Fibroblast of lung (primary cell): ENCODE measurements around the gene XRRA1. TPM values are rescaled to one million over a fixed set of nuclear protein-coding genes. Genes with fewer than 3 reads are reported as not detected.
"Not testable (repeated sequence)": the region's sequence is repeated elsewhere in the genome, so short reads cannot be mapped to it uniquely, and the experiment has no call there.

Experiments
- DNase-seq, 2 donors: peaks; one replicate each; pipeline versions ENCODE4 v3.0.0 to v3.0.0-alpha.2; 2010; ENCODE audit warnings: low read depth in 2 of 2
- H2AFZ ChIP-seq: 2 replicates; pipeline ENCODE4 v1.5.1; 2012; ENCODE audit warnings: low read length, control low read depth, inconsistent platforms
- H3K27ac ChIP-seq: 2 replicates; pipeline ENCODE4 v1.5.1; 2011; ENCODE audit warnings: low read length, control low read depth; ENCODE audit not compliant: insufficient read depth
- H3K27me3 ChIP-seq: 2 replicates; pipeline ENCODE4 v1.5.1; 2011; ENCODE audit warnings: mild to moderate bottlenecking, low read length; ENCODE audit not compliant: control insufficient read depth, insufficient read depth
- H3K36me3 ChIP-seq: 2 replicates; pipeline ENCODE4 v1.5.1; 2011; ENCODE audit warnings: low read length; ENCODE audit not compliant: control insufficient read depth, insufficient read depth
- H3K4me1 ChIP-seq: 2 replicates; pipeline ENCODE4 v1.5.1; 2011; ENCODE audit warnings: low read length; ENCODE audit not compliant: control insufficient read depth, insufficient read depth; ENCODE audit errors: extremely low read depth
- H3K4me2 ChIP-seq: 2 replicates; pipeline ENCODE4 v1.5.1; 2011; ENCODE audit warnings: low read length, control low read depth; ENCODE audit not compliant: insufficient read depth; ENCODE audit errors: extremely low read depth
- H3K4me3 ChIP-seq, 4 experiments: fragments of 200-600 bp in 1 of 4; sonication (generic) in 1 of 4; replicated peaks in 1 of 4; 2 replicates each; pipeline ENCODE4 v1.5.1; 2011 to 2016; ENCODE audit warnings: low read length in 4 of 4, low read depth in 3 of 4, mild to moderate bottlenecking in 3 of 4, control low read depth in 2 of 4, inconsistent platforms in 1 of 4, mixed read lengths in 1 of 4; ENCODE audit not compliant: insufficient read depth in 1 of 4; ENCODE audit errors: control extremely low read depth in 1 of 4
- H3K79me2 ChIP-seq: 2 replicates; pipeline ENCODE4 v1.5.1; 2012; ENCODE audit warnings: mild to moderate bottlenecking, low read length, inconsistent platforms; ENCODE audit not compliant: control insufficient read depth, insufficient read depth
- H3K9ac ChIP-seq: 2 replicates; pipeline ENCODE4 v1.5.1; 2011; ENCODE audit warnings: mild to moderate bottlenecking, low read length, control low read depth; ENCODE audit not compliant: insufficient read depth
- H3K9me3 ChIP-seq: 2 replicates; pipeline ENCODE4 v1.5.1; 2012; ENCODE audit warnings: low read depth, low read length; ENCODE audit not compliant: control insufficient read depth, insufficient read depth
- H4K20me1 ChIP-seq: 2 replicates; pipeline ENCODE4 v1.5.1; 2011; ENCODE audit warnings: low read length; ENCODE audit not compliant: control insufficient read depth, insufficient read depth; ENCODE audit errors: extremely low read depth
- EZH2 ChIP-seq: IDR thresholded peaks from 2 replicates; pipeline ENCODE4 v1.5.1; 2012; ENCODE audit warnings: low read length, control low read depth, mild to moderate bottlenecking; ENCODE audit errors: missing control alignments
- polyA plus RNA-seq, 2 donors: library from polyadenylated mRNA; depleted of rRNA in 1 of 2; stranded (reverse) in 1 of 2; unstranded in 1 of 2; fragments of >200 nt; gene quantifications; 2 replicates each; pipeline ENCODE4 v1.2.1, GENCODE V29; 2011 to 2012; ENCODE audit warnings: missing spikeins in 1 of 2
- total RNA-seq: library from RNA; depleted of rRNA; stranded (reverse); fragments of >200 nt; gene quantifications from 2 replicates; pipeline ENCODE4 v1.2.1, GENCODE V29; 2014
- TF ChIP-seq, protein P1 (sequence below), 2 donors: IDR thresholded peaks in 1 of 2; conservative IDR thresholded peaks in 1 of 2; 1 replicate in 1 of 2; 2 replicates in 1 of 2; pipeline ENCODE4 v1.5.1; 2011 to 2012; ENCODE audit warnings: low read length in 2 of 2, control low read depth in 1 of 2, inconsistent platforms in 1 of 2, low read depth in 1 of 2, mild to moderate bottlenecking in 1 of 2

XRRA1 gene
- total and polyA plus RNA-seq, 2 donors (not counting 1 experiment from before 2014, with no cell fraction given) = 5.0 to 8.6 TPM

DNA sequence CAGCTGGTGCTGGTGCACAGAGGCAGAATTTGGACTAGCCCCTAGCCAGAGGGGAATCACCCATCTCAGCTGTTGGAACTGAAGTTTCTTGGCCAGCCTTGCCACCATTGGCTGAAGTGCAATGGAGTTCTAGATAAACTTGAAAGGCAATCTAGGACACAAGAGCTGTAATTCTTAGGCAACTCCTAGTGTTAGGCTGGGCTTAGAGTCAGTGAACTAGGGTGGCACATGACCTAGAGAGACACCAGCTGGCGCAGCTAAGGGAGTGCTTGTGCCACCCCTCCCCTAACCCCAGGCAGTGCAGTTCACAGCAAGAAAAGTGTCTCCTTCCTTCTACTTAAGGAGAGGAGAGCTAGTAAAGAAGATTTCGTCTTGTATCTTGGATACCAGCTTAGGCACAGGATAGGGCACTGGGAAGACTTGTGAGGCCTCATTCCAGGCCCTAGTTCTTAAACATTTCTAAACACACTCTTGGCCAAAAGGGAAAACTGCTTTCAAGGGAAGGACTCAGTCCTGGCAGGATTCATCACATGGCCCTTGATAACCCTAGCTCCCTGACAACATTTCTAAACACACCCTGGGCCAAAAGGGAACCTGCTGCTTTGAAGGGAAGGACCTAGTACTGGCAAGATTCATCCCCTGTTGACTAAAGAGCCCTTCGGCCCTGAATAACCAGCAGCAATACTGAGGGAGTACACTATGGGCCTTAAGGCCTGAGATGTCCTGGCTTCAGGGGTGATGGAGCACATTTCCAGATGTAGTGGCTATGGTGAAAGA is 53.4 kb downstream of the XRRA1 start:
- Histone ChIP-seq H2AFZ (no peak overlapping the region), H3K9ac (no peak overlapping the region), H3K4me3 (no peak overlapping the region), H3K4me2 (no peak overlapping the region), H3K4me1 (no peaks in the 10 kb centered on the region), H4K20me1 (no peaks in the 10 kb centered on the region), H3K36me3 (no peaks in the 10 kb centered on the region), H3K9me3 (no peaks in the 10 kb centered on the region), H3K79me2 (no peaks in the 10 kb centered on the region), H3K27ac (no peak overlapping the region), H3K27me3 (no peaks in the 10 kb centered on the region)
- TF ChIP-seq, protein P1, sequence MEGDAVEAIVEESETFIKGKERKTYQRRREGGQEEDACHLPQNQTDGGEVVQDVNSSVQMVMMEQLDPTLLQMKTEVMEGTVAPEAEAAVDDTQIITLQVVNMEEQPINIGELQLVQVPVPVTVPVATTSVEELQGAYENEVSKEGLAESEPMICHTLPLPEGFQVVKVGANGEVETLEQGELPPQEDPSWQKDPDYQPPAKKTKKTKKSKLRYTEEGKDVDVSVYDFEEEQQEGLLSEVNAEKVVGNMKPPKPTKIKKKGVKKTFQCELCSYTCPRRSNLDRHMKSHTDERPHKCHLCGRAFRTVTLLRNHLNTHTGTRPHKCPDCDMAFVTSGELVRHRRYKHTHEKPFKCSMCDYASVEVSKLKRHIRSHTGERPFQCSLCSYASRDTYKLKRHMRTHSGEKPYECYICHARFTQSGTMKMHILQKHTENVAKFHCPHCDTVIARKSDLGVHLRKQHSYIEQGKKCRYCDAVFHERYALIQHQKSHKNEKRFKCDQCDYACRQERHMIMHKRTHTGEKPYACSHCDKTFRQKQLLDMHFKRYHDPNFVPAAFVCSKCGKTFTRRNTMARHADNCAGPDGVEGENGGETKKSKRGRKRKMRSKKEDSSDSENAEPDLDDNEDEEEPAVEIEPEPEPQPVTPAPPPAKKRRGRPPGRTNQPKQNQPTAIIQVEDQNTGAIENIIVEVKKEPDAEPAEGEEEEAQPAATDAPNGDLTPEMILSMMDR (conservative IDR thresholded peaks at IDR 0.05 in 1 of 2, IDR thresholded peaks at IDR 0.05 in 1 of 2; ENCODE audit: low read depth in 1 of 2, low read length in 2 of 2) = no peak
- no peak for TF ChIP-seq EZH2
- no peak for DNase-seq

DNA sequence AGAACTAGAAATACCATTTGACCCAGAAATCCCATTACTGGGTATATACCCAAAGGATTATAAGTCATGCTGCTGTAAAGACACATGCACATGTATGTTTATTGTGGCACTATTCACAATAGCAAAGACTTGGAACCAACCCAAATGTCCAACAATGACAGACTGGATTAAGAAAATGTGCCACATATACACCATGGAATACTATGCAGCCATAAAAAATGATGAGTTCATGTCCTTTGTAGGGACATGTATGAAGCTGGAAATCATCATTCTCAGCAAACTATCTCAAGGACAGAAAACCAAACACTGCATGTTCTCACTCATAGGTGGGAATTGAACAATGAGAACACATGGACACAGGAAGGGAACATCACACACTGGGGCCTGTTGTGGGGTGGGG is 55.9 kb downstream of the XRRA1 start:
- H3K4me3 ChIP-seq, H3K9ac ChIP-seq, H3K27me3 ChIP-seq, H3K27ac ChIP-seq, H3K9me3 ChIP-seq, H2AFZ ChIP-seq, H3K79me2 ChIP-seq, H3K4me1 ChIP-seq, DNase-seq, H3K36me3 ChIP-seq, H4K20me1 ChIP-seq, H3K4me2 ChIP-seq: not testable (repeated sequence)

DNA sequence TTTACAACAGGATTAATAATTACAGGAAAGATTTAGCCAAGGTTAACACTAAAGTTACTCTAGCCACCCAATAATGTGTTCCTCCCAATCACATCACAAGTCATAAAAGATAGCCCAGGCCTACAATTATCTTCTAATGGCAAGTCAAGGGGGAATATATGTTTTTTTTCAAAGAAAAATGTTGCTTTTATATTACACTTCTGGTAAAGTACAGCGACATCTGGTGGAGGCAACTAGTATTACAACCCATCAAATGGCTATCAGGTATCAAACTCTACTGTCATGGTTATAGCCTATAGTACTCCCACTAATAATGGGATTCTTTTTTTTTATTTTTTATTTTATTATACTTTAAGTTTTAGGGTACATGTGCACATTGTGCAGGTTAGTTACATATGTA is 71.8 kb downstream of the XRRA1 start:
- Histone ChIP-seq H3K79me2 (no peaks in the 10 kb centered on the region), H3K36me3 (peaks cover 2% of the 10 kb centered on the region), H3K9ac (no peak overlapping the region), H3K4me1 (no peaks in the 10 kb centered on the region), H3K27ac (no peak overlapping the region), H4K20me1 (no peaks in the 10 kb centered on the region), H2AFZ (no peak overlapping the region), H3K4me3 (no peak overlapping the region), H3K4me2 (no peak overlapping the region), H3K27me3 (no peaks in the 10 kb centered on the region), H3K9me3 (no peaks in the 10 kb centered on the region)
- no peak for TF ChIP-seq EZH2
- TF ChIP-seq, protein P1 (conservative IDR thresholded peaks at IDR 0.05 in 1 of 2, IDR thresholded peaks at IDR 0.05 in 1 of 2; ENCODE audit: low read depth in 1 of 2, low read length in 2 of 2) = peak; percentile 45 to 69
- DNase-seq = peak in 1 of 2 donors; percentile 21
